GM18517 (cell line): ENCODE data around the gene FSD2.
"Not testable (repeated sequence)": the region's sequence is repeated elsewhere in the genome, so short reads cannot be mapped to it uniquely, and the experiment has no call there.

Experiments
- ATAC-seq: cut with Tn5 transposase; IDR thresholded peaks from one replicate; pipeline ENCODE4 v1.9.1; 2021; ENCODE audit warnings: mild to moderate bottlenecking, moderate library complexity; ENCODE audit not compliant: unreplicated experiment

FSD2 gene

GRCh38 chr15:82742134-82742533 lies 63.7 kb downstream of the FSD2 start:
- no peak for ATAC-seq

DNA sequence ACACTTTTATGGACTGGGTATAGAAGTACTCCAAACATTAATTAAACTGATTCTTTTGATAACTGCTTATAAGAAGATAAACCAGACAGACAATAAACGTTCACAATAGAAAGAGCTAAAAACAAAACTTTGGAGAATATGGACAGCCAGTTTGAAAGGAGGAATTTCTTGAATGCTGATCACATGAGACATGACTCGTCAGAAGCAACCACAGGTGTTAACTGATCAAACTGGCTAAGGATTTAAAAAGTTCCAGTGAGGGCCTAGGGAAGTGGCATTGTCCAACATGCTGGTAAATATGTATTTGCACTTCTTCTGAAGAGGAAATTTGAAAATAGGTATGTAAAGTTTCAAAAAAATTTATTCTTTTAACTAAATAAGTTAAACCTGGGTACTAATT lies 66.8 kb downstream of the FSD2 start:
- no peak for ATAC-seq

DNA sequence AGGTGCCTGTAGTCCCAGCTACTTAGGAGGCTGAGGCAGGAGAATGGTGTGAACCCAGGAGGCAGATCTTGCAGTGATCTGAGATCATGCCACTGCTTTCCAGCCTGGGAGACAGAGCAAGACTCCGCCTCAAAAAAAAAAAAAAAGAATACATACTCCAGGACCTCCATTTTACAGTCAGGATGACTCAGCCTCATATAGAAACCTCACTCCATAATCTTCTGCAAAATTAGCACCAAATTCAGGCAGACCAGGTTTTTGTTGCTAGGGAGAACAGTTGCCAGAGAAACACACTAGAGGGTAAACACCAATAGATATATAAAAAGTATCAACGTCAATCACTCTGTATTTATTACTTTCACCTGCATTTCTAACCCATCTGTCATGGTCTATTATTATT lies 67.9 kb downstream of the FSD2 start:
- ATAC-seq: no peak

GRCh38 chr15:82731527-82731926 lies 74.3 kb downstream of the FSD2 start:
- ATAC-seq: no peak

DNA sequence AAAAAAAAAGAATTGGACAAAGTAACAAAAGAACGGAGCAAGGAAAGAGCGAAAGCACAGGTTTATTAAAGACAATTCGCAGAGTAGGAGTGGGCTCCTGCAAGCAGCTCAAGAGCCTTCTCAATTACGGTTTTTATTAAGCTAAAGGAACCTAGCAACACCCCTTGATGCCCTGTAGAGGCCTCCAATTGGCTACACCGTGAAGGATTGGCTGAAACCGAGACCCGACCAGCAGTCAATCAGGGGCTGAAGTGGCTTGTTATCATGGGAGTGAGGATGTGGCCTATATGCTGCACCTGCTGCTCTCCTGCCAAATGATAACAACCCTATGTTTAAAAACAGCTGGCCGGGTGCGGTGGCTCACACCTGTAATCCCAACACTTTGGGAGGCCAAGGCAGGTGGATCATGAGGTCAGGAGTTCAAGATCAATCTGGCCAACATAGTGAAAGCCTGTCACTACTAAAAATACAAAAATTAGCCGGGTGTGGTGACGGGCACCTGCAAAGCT lies 75.8 kb downstream of the FSD2 start:
- ATAC-seq: no peak

DNA sequence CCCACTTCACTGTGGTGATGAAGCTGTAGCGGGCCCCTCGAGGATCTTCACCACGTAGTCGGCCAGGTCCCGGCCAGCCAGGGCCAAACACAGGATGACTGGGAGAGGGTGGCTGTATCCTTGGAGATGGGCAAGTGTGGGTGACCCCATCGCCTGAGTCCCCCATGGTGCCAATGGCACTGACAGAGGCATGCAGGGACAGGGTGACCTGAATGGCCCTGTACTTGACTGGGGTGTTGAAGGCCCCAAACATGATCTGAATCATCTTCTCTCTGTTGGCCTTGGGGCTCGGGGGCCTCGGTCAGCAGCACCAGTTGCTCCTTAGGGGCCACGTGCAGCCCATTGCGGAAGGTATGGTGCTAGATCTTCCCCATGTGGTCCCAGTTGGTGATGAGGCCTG lies 79.1 kb downstream of the FSD2 start:
- ATAC-seq: no peak

DNA sequence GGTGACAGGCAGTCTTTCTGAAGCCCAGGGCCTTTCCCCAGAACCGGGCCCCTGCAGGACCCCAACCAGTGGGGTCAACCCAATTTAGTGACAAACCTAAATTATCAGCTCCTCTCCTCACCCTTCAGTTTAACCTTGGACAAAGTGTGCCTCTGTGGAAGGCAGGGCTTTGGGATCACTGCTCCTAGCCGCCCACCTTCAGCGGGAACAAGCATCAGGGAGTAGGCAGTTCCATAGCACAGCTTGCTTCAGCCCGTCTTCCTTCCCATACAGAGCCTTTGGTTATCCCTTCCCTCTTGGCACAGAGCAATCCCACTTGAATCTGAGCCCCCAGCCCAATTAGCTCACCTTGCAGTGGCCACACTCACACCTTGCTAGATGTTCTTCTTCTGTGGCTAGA lies 90.9 kb downstream of the FSD2 start:
- ATAC-seq: no peak

GRCh38 chr15:82714016-82714415 lies 91.9 kb downstream of the FSD2 start:
- no peak for ATAC-seq

- no peak for ATAC-seq
Observed at GRCh38 chr15:82712036-82712435, 93.8 kb downstream of the FSD2 start.

GRCh38 chr15:82710926-82711490 lies 94.9 kb downstream of the FSD2 start:
- no peak for ATAC-seq

DNA sequence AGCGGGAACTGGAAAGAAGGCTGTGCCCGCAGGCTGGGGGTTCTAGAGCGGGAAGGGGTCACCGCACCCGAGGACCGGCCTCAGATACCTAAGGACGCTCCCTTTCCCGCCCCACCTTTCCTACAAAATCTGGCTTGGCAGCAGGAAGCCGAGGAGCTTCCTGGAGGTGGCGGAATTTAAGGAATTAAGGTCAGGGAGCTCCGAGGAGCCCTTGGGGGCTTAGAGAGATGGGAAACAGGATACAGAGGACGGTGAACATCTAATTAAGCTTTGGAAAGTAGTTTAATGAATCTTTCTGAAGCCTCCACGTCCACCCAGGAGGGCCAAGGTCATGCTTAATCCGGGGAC lies 95.7 kb downstream of the FSD2 start:
- no peak for ATAC-seq

DNA sequence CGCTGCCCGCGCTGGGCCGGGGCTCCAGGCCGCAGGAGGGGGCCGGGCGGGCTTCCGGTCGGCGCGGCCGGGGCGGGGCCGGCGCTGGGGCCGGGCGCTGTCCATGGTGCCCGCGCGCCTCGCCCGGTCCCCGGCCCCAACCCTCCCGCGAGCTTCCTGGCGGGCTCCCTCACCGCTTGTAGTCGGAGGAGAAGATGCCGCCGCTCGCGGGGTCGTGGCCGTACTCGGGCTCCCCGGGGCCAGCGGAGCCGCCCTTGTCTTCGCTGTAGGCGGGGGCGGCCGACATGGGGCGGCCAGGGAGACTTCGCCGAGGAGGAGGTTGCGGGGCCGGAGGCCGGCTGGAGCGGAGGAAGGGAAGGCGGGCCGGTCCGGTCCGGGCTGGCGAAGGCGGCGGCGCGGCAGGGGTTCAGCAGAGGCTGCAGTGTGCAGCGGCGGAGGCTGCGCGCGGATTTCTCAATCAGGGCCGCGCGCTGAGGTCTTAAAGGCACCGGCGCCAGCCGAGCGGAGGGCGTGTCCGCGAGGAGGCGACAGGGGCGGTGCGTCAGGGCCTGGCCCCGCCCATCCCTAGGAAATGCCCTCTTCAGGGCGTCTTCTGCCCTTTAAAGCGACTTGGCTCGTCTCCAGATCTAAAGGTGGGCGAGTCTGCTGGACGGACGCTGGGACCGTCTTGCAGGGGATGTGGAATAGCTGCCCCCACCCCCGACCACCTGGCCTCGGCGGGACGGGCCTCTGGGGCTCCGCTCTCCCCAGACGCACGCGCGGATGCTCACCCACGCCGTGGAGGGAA lies 96.3 kb downstream of the FSD2 start, which contains the start of gene AP3B2:
TSS of gene AP3B2 (minus strand) at position 455 of the 787 bp plus-strand sequence. CDS start at position 286, 169 bp downstream.
- peak; percentile 76 for ATAC-seq

GRCh38 chr15:82709081-82709420 lies 96.8 kb downstream of the FSD2 start:
- ATAC-seq: no peak

DNA sequence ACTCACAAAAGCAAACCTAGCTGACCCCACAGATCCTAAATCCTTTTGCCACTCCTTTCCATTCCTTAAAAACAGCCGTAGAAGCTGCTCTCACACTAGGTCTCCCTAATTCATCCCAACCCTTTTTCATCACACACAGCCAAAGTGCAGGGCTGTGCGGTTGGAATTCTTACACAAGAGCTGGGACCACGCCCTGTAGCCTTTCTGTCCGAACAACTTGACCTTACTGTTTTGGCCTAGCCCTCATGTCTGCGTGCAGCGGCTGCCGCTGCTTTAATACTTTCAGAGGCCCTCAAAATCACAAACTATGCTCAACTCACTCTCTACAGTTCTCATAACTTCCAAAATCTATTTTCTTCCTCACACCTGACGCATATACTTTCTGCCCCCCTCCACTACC lies 100.0 kb downstream of the FSD2 start:
- ATAC-seq: not testable (repeated sequence)
